Mucosa of gallbladder (tissue), 1 donor: Measurements from ENCODE around the gene AASS. TPM values are rescaled to one million over a fixed set of nuclear protein-coding genes. Genes with fewer than 3 reads are reported as not detected.

Source experiments
- DNase-seq: peaks from one replicate; pipeline ENCODE4 v3.0.0-alpha.2; 2020; ENCODE audit warnings: low spot score
- total RNA-seq: library from RNA; stranded (reverse); gene quantifications from one replicate; pipeline ENCODE4 v1.2.1, GENCODE V29; 2021
- donor health status: DM: no; HTN: no; CAD: no.

Gene AASS
- total RNA-seq, 1 donor from 2014 or later: 25.1 TPM

GRCh38 chr7:122040147-122040546, 103.9 kb downstream of the AASS start:
- DNase-seq: no peak

DNA sequence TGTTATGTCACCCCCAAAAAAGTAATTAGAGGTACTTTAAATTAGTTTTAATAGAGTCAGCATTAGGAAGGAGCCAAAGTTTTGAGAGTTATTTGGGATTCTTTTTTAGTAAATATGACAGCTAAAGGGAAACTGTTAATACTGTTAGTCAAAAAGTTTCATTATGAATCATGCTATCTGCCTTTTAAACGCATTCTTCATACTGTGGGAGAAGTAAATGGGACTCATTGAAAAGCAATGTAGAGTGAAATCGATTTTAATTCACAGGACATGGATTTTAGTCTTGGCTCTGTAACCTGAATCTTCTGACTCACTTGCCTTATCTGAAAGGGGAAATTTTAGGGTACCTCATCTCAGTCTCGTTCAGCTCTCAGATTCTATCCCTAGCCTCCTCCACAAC, 105.1 kb downstream of the AASS start:
- no peak for DNase-seq

GRCh38 chr7:122038134-122038533, 105.9 kb downstream of the AASS start:
- DNase-seq: no peak

DNA sequence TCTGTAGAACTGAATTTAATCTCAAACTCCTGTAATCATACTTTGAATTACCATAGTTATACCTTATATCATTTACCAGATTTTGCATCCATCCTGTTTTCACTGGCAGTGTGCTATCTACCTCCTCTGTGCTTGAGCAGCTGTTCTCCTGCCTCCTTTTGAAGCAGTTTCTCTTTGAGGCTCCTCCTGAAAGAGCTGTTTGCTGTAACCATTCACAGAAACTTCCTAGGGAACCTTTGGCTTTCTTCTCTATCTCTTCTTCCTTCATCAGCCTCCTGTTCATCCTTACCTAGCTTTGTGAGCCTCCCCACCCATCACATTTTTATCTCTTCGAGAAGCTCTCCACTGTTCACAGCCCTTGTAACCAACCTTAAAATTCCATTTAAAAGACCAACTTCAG, 108.2 kb downstream of the AASS start:
- no peak for DNase-seq

- no peak for DNase-seq
These were observed 110.4 kb downstream of the AASS start for GRCh38 chr7:122033641-122034040.

DNA sequence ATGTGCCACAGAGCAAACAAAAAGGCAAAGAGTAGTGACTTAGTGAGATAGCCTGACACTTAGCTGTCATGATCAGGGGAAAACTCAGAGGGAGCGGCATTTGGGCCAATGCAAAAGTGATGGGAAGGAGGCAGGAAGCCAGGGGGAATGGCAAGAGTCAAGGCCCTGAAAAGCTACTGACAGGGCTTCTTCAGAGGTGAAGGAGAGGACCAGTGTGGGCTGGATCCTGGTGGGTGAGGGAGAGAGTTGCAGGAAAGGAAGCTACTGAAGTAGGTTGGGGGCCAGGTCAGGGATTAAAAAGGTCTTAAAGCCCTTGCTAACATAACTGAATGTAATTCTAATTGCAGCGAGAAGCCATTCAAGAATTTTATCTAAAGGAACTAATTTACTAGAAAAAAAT, 117.0 kb downstream of the AASS start:
- DNase-seq: no peak

Other genes starting within 250 kb of the AASS start
- 0.09 TPM for gene FEZF1, start 160.5 kb upstream of the AASS start, total RNA-seq